Left renal cortex interstitium (tissue), 4 donors: Measurements from ENCODE around the gene RNGTT. TPM values are rescaled to one million over a fixed set of nuclear protein-coding genes. Genes with fewer than 3 reads are reported as not detected.
A peak's percentile ranks its signal among the peaks of the same experiment; 100 is the strongest.

Experiments used
- DNase-seq, 4 donors: peaks; one replicate each; pipeline ENCODE4 v3.0.0-alpha.2; 2013; ENCODE audit warnings: low read depth in 4 of 4, low spot score in 2 of 4, missing footprints in 1 of 4
- polyA plus RNA-seq, 4 donors: library from polyadenylated mRNA; unstranded; fragments of 120-200 nt; gene quantifications; one replicate each; pipeline ENCODE4 v1.2.1, GENCODE V29; 2013; ENCODE audit not compliant: insufficient read length in 4 of 4

Gene RNGTT
- polyA plus RNA-seq, 4 donors = 14.3 to 16.1 (median 15.2) TPM

GRCh38 chr6:88626460-88626859, 337.0 kb downstream of the RNGTT start:
- DNase-seq = no peak

GRCh38 chr6:88623531-88623930, 339.9 kb downstream of the RNGTT start:
- DNase-seq = no peak

GRCh38 chr6:88619951-88620350, 343.5 kb downstream of the RNGTT start:
- DNase-seq = no peak

DNA sequence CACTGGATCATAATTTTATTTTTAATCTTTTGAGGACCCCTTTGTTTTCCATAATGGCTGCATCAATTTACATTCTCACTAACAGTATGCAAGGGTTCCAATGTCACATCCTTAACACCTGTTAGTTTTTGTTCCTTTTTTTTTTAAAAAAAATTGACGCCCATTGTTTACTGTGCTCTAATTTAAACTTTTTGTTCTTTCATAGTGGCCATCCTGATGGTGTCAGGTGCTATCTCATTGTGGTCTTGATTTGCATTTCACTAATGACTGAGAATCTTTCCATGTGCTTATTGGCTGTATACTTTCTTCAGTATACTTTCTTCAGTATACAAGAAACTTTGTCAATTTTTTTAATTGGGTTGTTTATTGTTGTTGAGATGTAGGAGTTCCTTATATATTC, 347.0 kb downstream of the RNGTT start:
- no peak for DNase-seq

GRCh38 chr6:88614316-88614877, 349.0 kb downstream of the RNGTT start:
- no peak for DNase-seq

- DNase-seq = no peak
These were observed 350.8 kb downstream of the RNGTT start for GRCh38 chr6:88612631-88613030.

DNA sequence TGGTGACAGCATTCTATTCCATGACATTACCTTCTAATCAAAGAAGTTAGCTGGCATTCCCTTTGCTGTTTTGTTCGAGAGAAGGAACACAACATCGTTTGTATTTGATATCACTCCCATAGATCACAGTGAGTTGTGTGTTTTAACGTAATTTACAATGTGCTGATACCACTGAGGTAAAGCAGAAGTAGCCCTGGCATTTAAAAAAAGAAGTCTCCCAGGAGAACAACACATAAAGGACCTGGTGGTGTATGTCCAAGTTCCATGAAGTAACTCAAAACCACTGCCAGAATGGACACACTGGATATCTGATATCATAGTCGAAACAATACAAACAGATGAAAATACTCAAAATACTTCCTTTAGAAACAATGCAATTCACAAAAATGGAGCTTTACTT, 351.7 kb downstream of the RNGTT start:
- DNase-seq = no peak

DNA sequence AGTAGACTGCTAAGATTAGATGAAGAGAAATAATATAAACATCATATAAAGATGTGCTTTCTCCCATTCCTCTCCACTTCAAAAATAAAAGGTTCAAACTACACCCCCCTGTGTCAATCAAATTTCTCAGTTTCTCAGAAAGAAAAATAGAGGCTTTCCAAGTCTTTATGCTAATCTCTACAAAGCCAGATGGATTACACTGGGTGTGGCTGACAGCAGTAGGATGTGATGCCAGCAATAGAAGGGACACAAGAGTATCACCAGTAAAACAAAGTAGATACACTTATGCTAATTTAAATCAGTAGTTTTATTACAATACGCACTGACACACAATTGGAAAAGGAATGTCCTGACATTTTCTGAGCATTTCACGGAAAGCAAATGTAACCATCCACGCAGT, 353.4 kb downstream of the RNGTT start:
- DNase-seq = no peak

GRCh38 chr6:88605271-88605670, 358.1 kb downstream of the RNGTT start:
- DNase-seq = no peak

GRCh38 chr6:88599571-88599970, 363.8 kb downstream of the RNGTT start:
- DNase-seq = no peak

- no peak for DNase-seq
These were observed 366.6 kb downstream of the RNGTT start for GRCh38 chr6:88596801-88597200.

DNA sequence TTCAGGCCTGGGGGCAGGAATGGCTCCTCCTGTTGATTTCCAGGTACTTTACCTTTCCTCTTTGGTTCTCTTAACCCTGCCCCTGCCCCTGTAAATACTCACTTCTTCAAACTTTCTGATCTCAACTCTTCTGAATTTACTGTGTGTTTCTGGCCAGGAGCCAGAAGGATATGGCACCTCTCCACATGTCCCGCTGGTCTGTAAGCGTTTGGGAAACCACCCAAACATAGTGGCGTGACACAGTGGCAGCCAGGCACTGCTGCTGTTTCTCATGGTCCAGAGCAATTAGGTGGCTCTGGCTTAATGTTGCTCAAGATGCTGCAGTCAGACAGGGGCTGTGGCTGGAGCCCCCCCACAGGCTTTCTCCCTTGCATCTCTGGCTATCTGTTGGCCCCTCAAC, 374.5 kb downstream of the RNGTT start:
- no peak for DNase-seq

DNA sequence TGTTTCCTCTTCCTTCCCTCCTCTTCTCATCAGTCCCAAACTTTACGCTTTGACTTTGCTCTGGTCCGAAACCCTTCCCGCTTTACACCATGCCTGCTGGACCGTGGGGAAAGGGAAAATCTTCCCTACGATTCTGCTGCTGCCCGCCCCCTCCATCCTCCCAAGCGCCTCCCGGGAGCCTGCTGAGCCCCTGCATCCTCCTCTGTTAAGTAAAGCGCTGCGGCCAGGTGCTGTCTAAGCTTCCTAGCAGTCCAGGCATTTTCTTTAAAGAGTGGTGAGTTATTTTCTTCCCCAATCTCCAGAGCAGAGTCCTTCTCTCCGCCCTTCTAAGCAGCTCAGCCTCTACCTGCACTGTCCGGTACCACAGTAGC, 376.3 kb downstream of the RNGTT start:
- DNase-seq = no peak

GRCh38 chr6:88586371-88587149, 376.9 kb downstream of the RNGTT start:
- peak in 1 of 4 donors; percentile 15 for DNase-seq

DNA sequence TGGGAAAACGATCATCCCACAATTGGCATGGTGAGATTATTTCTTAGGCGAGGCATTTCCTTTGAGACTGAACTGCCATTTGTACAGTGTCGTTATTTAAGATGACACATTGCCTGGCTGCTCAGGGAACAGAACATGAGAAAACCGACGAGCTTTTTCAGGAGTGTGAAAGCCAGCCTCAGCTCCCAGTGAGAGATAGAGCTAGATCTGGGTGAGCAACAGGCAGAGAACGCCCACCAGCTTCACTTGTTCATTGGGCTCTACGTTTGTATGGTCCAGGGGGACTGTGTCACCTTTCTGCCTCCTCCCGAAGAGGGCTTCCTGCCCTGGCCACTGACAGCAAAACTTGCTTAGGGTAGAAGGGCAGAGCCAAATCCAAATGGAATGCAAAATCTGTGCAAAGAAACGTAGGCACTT, 378.1 kb downstream of the RNGTT start:
- DNase-seq = no peak

DNA sequence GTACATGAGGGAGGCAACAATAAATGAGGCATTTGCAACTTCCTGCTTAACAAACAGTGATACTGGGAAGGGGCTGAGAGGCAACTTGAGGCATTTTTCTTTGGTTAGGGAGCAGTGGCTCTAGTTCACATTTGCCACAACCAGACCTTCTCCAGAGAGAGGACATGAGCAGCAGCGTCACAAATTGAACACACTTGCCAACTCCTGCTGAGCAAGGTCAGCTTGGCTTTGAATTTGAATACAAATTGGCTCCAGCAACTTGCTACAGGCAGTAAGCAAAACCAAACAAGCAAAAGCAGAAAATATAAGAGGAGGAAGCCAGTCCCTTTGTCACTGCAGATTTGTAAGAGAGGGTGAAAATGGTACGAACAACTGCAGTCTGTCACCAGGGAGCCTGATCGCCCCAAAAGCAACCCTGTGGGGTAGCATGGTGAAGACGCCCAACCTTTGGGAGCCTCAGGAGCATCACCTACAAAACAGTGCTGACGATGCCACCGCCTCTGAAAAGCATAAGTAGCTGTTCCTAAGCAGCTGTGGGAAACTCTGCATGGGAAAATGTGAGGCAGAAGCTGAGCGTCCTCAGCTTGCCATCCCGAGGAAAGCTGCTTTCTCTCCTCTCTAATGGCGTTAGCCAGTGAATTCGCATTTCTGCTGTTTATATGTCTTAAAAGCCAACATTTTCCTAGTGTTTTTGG, 378.7 kb downstream of the RNGTT start:
- DNase-seq = no peak

GRCh38 chr6:88577461-88577860, 386.0 kb downstream of the RNGTT start:
- DNase-seq = no peak

DNA sequence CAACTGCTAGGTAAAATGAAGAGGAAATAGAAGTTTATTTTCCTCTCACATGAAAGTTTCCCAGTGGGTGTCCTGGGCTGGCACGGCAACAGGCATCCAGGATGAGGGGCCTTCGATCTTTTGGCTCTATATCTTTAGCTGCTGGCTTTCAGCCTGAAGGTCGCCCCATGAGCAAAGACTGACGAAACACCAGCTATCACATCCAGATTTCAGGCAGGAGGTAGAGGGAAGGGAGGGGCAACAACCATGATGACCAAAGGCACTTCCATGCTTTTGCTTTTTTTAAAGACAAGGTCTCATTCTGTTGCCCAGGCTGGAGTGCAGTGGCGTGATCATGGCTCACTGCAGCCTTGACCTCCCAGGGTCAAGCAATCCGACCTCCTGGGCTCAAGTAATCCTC, 387.9 kb downstream of the RNGTT start:
- no peak for DNase-seq

DNA sequence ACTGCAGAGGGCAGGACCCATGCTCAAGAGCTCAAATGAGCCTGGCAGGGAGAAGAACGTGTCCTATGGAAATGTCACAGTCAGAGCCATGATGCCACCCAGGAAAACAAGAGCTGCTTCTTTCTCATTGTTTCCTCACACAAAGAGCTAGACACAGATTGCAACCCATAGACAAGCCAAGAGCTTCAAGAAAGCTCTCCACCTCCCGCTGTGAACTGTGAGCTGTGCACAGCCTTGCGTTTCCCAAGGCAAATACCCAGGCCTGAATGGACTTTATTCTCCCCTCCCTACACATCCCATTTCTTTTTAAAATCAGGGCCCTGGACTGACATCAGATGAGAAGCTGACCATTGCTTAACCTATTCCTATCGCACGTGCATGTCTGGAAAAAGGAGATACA, 388.8 kb downstream of the RNGTT start:
- DNase-seq = no peak

GRCh38 chr6:88574031-88574430, 389.4 kb downstream of the RNGTT start:
- DNase-seq = no peak

GRCh38 chr6:88573561-88573960, 389.9 kb downstream of the RNGTT start:
- DNase-seq = no peak
